Activated B cell treated with CpG ODN at 0.5 μM for 24 hours (primary cell): Measurements from ENCODE around the gene BBS1. TPM values are rescaled to one million over a fixed set of nuclear protein-coding genes. Genes with fewer than 3 reads are reported as not detected.
A peak's percentile ranks its signal among the peaks of the same experiment; 100 is the strongest.

ENCODE experiments used
- ATAC-seq: fragments of 200-7000 bp; cut with Tn5 transposase; one replicate; pipeline ENCODE4 v1.10.0; 2021; ENCODE audit warnings: low read depth, mild to moderate bottlenecking, moderate library complexity
- CTCF ChIA-PET: fragments of 350-600 bp; sonication (Branson Sonifier 250); formaldehyde crosslinking; loops from one replicate; lab custom pipeline; 2021; ENCODE audit warnings: antibody characterized with exemption; lab: Charles Lee
- POLR2A ChIA-PET: fragments of 350-600 bp; sonication (Branson Sonifier 250); formaldehyde crosslinking; loops from one replicate; lab custom pipeline; 2021; ENCODE audit warnings: antibody characterized with exemption; lab: Charles Lee
- DNase-seq: peaks from one replicate; pipeline ENCODE4 v3.0.0; 2022
- H3K27ac Mint-ChIP-seq: one replicate; pipeline ENCODE4 v1.8.0; 2020; ENCODE audit warnings: mixed read lengths
- H3K27me3 Mint-ChIP-seq: one replicate; pipeline ENCODE4 v1.8.0; 2021; ENCODE audit warnings: mixed read lengths
- H3K36me3 Mint-ChIP-seq: one replicate; pipeline ENCODE4 v1.8.0; 2021; ENCODE audit warnings: low read depth, mixed read lengths
- H3K4me1 Mint-ChIP-seq: one replicate; pipeline ENCODE4 v1.8.0; 2021; ENCODE audit warnings: mixed read lengths
- H3K4me3 Mint-ChIP-seq: one replicate; pipeline ENCODE4 v1.8.0; 2020; ENCODE audit warnings: mild to moderate bottlenecking, mixed read lengths
- H3K9me3 Mint-ChIP-seq: one replicate; pipeline ENCODE4 v1.8.0; 2020; ENCODE audit warnings: mixed read lengths
- CTCF ChIP-seq: fragments of 200-600 bp; IDR thresholded peaks from one replicate; pipeline ENCODE4 v1.8.0; 2022; ENCODE audit warnings: antibody characterized with exemption, mild to moderate bottlenecking
- intact Hi-C: fragments of 100-400 bp; cut with micrococcal nuclease; formaldehyde crosslinking; loops from one replicate; pipeline ENCODE4 v1.15.1; 2024
- total RNA-seq: library from RNA; stranded (reverse); gene quantifications from 2 replicates; pipeline ENCODE4 v1.2.3, GENCODE V29; 2022

Gene BBS1
- total RNA-seq, 1 donor from 2014 or later, result 38.8 TPM

- no peak for DNase-seq
- ChIA-PET POLR2A (interaction anchor here (0.7 to 1.1 kb wide), 2 partner anchors 52 to 354 kb away, joined by 3 to 5 read pairs; partner anchors contain the start of gene MRPL11), CTCF (interaction anchor here (1.4 kb wide), 1 partner anchor 13 kb away, joined by 3 read pairs; no protein-coding TSS in a partner anchor)
- peak; percentile 31 for ATAC-seq
- Mint-ChIP-seq H3K9me3 (no peaks in the 10 kb centered on the region), H3K4me1 (no peaks in the 10 kb centered on the region), H3K4me3 (no peak overlapping the region), H3K36me3 (peaks cover 60% of the 10 kb centered on the region), H3K27ac (no peak overlapping the region), H3K27me3 (no peaks in the 10 kb centered on the region)
- TF ChIP-seq CTCF, result no peak
- intact Hi-C loops, result no loop called here
Observed at GRCh38 chr11:66491315-66491935, 19.0 kb upstream of the BBS1 start.

GRCh38 chr11:66492161-66492865 lies 18.1 kb upstream of the BBS1 start:
- peaks cover 60% of the 10 kb centered on the region for H3K36me3 Mint-ChIP-seq
- ChIA-PET CTCF (interaction anchor here (1.4 kb wide), 1 partner anchor 13 kb away, joined by 3 read pairs; no protein-coding TSS in a partner anchor), POLR2A (interaction anchor here (0.7 to 1.1 kb wide), 2 partner anchors 53 to 354 kb away, joined by 3 to 5 read pairs; partner anchors contain the start of gene MRPL11)
- no peak for ATAC-seq
- intact Hi-C loops, result no loop called here
- H3K27me3 Mint-ChIP-seq, result no peaks in the 10 kb centered on the region
- no peak for DNase-seq
- H3K27ac Mint-ChIP-seq, result no peak overlapping the region
- no peak overlapping the region for H3K4me3 Mint-ChIP-seq
- TF ChIP-seq CTCF, result no peak
- H3K4me1 Mint-ChIP-seq, result no peaks in the 10 kb centered on the region
- H3K9me3 Mint-ChIP-seq, result no peaks in the 10 kb centered on the region

- intact Hi-C loops, result no loop called here
- Mint-ChIP-seq H3K4me1 (no peaks in the 10 kb centered on the region), H3K36me3 (peaks cover 58% of the 10 kb centered on the region), H3K27me3 (no peaks in the 10 kb centered on the region), H3K27ac (no peak overlapping the region), H3K4me3 (no peak overlapping the region), H3K9me3 (no peaks in the 10 kb centered on the region)
- TF ChIP-seq CTCF, result no peak
- no peak for ATAC-seq
- no peak for DNase-seq
- ChIA-PET POLR2A (no interaction called here), CTCF (no interaction called here)
Observed at GRCh38 chr11:66493130-66493529, 17.3 kb upstream of the BBS1 start.

- intact Hi-C loops, result no loop called here
- peaks cover 57% of the 10 kb centered on the region for H3K36me3 Mint-ChIP-seq
- H3K27ac Mint-ChIP-seq, result no peak overlapping the region
- no peaks in the 10 kb centered on the region for H3K9me3 Mint-ChIP-seq
- ATAC-seq (no peak), DNase-seq (no peak)
- TF ChIP-seq CTCF, result no peak
- POLR2A ChIA-PET, result no interaction called here
- CTCF ChIA-PET, result no interaction called here
- no peak overlapping the region for H3K4me3 Mint-ChIP-seq
- H3K27me3 Mint-ChIP-seq, result no peaks in the 10 kb centered on the region
- H3K4me1 Mint-ChIP-seq, result no peaks in the 10 kb centered on the region
Observed at GRCh38 chr11:66494458-66494857, 16.0 kb upstream of the BBS1 start.

DNA sequence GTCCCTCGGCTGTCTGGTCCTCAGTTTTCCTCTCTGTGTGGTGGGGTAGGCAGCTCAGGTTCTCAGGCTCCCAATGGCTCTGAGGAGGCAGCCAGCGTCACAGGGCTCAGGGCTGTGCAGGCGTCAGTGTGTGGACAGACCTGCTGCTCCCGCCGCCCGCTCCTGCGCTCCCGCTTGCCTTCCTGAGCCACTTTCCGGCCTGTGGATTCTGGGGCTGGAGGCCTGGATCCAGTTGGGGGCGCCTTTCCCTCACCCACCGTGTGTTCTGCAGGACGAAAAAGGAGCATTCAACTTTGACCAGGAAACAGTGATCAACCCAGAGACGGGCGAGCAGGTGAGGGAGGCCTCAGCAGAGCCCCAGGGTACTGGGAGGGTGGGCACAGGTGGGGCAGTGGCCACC lies 15.5 kb upstream of the BBS1 start:
- H3K27me3 Mint-ChIP-seq, result no peaks in the 10 kb centered on the region
- H3K4me1 Mint-ChIP-seq, result no peaks in the 10 kb centered on the region
- ChIA-PET CTCF (no interaction called here), POLR2A (no interaction called here)
- no peak overlapping the region for H3K27ac Mint-ChIP-seq
- ATAC-seq, result no peak
- no peaks in the 10 kb centered on the region for H3K9me3 Mint-ChIP-seq
- DNase-seq, result no peak
- no peak overlapping the region for H3K4me3 Mint-ChIP-seq
- no peak for TF ChIP-seq CTCF
- intact Hi-C loops, result no loop called here
- peaks cover 57% of the 10 kb centered on the region for H3K36me3 Mint-ChIP-seq
